ENCODE data around the gene POMZP3. TPM values are rescaled to one million over a fixed set of nuclear protein-coding genes. Genes with fewer than 3 reads are reported as not detected.
A peak's percentile ranks its signal among the peaks of the same experiment; 100 is the strongest.
"Not testable (repeated sequence)": the region's sequence is repeated elsewhere in the genome, so short reads cannot be mapped to it uniquely, and the experiment has no call there.

The POMZP3 gene
- total RNA-seq, 1 donor from 2014 or later = 9.0 TPM

DNA sequence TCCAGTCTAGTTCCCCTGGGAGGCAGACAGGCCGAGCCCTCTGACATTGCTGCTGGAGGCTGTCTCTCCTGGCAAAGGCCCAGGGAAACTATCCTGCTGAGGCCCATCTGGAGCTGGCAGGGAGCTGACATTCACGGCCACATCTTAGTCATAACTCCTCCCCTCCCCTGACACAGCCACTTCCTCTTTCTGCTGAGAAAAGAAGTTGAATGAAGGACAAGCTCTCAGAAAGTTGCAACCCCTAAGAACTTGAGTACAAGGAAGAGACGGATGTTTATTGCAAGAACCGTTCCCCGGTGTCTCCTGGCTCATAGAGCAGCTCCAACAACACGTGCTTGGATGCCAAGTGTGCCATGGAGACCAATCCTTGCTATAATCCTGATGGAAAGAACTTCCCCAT, 21.1 kb downstream of the POMZP3 start:
- H3K27me3 Mint-ChIP-seq (ENCODE audit: low read depth); H3K9me3 Mint-ChIP-seq; intact Hi-C loops (cut with micrococcal nuclease); H3K4me3 Mint-ChIP-seq (ENCODE audit: low read depth); H3K36me3 Mint-ChIP-seq (ENCODE audit: low read depth): not testable (repeated sequence)
- Mint-ChIP-seq H3K4me1 (ENCODE audit: low read depth) (peaks cover 11% of the 10 kb centered on the region), H3K27ac (peak overlapping the region; percentile 76)
- DNase-seq (ENCODE audit: low spot score) = peak; percentile 56

DNA sequence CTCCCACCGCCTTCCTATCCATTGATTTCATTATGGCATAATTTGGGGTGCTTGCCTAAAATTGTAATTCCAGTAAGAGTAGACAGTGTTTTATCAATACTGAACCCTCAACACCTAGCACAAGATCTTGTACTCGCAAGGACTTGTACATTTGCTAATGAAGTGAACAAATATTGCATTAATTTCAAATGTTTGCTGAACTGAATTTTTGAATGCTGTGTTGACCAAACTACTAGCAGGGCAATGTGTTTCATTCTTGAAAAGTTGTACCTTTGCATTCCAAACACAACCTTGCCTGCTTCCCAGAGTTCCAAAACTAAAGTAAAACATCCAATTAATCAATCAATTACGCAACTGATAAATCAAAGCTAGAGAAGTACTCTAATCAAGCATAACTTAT, 26.4 kb downstream of the POMZP3 start:
- intact Hi-C loops (cut with micrococcal nuclease); H3K36me3 Mint-ChIP-seq (ENCODE audit: low read depth); H3K27me3 Mint-ChIP-seq (ENCODE audit: low read depth); DNase-seq (ENCODE audit: low spot score); H3K4me3 Mint-ChIP-seq (ENCODE audit: low read depth); H3K9me3 Mint-ChIP-seq: not testable (repeated sequence)
- H3K4me1 Mint-ChIP-seq (ENCODE audit: low read depth) = peaks cover 43% of the 10 kb centered on the region
- H3K27ac Mint-ChIP-seq = peak overlapping the region; percentile 33

DNA sequence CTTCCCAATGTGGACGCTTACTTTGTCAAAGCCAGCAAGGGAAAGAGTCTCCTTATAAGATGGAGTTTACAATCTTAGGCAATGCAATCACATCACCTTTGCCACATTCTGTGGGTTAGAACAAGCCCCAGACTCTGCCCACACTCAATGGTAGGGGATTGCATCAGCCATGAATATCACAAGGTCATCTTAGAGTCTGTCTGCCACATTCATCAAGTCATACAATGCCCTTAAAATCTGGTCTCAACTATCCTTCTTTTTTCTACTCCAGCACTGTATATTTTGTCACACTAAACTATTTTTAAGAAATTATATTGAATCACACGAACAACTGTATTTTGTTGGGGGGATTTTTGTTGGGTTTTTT, 27.0 kb downstream of the POMZP3 start:
- peaks cover 48% of the 10 kb centered on the region for H3K4me1 Mint-ChIP-seq (ENCODE audit: low read depth)
- peak overlapping the region; percentile 33 for H3K27ac Mint-ChIP-seq
- H3K4me3 Mint-ChIP-seq (ENCODE audit: low read depth); H3K9me3 Mint-ChIP-seq; DNase-seq (ENCODE audit: low spot score); H3K36me3 Mint-ChIP-seq (ENCODE audit: low read depth); intact Hi-C loops (cut with micrococcal nuclease); H3K27me3 Mint-ChIP-seq (ENCODE audit: low read depth): not testable (repeated sequence)

DNA sequence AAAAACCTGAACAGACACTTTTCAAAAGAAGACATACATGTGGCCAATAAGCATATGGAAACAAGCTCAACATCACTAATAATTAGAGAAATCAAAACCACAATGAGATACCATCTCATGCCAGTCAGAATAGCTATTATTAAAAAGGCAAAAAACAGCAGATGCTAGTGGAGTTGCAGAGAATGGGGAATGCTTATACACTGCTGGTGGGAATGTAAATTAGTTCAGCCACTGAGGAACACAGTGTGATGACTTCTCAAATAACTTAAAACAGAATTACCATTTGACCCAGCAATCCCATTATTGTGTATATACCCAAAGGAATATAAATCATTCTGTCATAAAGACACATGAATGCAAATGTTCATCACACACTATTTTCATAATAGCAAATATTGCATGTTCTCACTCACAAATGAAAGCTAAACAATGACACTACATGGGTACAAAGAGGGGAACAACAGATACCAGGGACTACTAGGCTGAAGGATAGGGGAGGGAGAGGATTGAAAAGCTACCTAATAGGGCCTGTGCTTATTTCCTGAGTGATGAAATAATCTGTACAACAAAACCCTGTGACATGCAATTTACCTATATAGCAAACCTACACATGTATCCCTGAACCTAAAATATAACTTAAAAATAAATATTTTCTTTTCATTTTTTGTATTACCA, 28.4 kb downstream of the POMZP3 start:
- Mint-ChIP-seq H3K4me1 (ENCODE audit: low read depth) (peaks cover 50% of the 10 kb centered on the region), H3K36me3 (ENCODE audit: low read depth) (peaks cover 14% of the 10 kb centered on the region)
- H3K9me3 Mint-ChIP-seq; intact Hi-C loops (cut with micrococcal nuclease); H3K27me3 Mint-ChIP-seq (ENCODE audit: low read depth); H3K27ac Mint-ChIP-seq; H3K4me3 Mint-ChIP-seq (ENCODE audit: low read depth); DNase-seq (ENCODE audit: low spot score): not testable (repeated sequence)

DNA sequence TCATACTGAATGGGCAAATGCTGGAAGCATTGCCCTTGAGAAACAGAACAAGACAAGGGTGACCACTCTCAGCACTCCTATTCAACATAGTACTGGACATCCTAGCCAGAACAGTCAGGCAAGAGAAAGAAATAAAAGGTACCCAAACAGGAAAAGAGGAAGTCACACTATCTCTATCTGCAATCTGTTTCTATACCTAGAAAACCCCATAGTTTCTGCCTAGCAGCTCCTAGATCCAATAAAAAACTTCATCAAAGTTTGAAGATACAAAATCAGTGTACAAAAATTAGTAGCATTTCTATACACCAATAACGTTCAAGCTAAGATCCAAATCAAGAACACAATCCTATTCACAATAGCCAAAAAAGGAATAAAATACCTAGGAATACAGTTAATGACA, 29.8 kb downstream of the POMZP3 start:
- H3K27me3 Mint-ChIP-seq (ENCODE audit: low read depth); intact Hi-C loops (cut with micrococcal nuclease); H3K4me3 Mint-ChIP-seq (ENCODE audit: low read depth); H3K9me3 Mint-ChIP-seq; DNase-seq (ENCODE audit: low spot score); H3K27ac Mint-ChIP-seq: not testable (repeated sequence)
- H3K4me1 Mint-ChIP-seq (ENCODE audit: low read depth) = peaks cover 50% of the 10 kb centered on the region
- H3K36me3 Mint-ChIP-seq (ENCODE audit: low read depth) = peaks cover 24% of the 10 kb centered on the region

DNA sequence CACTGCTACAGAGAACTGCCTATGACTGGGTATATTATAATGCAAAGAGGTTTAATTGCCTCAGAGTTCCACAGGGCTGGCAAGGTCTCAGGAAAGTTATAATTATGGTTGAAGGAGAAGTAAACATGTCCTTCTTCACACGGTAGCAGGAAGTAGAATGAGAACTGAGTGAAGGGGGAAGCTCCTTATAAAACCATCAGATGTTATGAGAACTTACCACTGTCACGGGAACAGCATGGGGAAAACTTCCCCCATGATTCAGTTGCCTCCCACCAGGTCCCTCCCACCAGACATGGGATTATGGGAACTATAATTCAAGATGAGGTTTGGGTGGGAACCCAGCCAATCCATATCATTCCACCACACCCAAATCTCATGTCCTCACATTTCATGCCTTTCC, 34.4 kb downstream of the POMZP3 start:
- H3K4me3 Mint-ChIP-seq (ENCODE audit: low read depth); intact Hi-C loops (cut with micrococcal nuclease); H3K27ac Mint-ChIP-seq; H3K9me3 Mint-ChIP-seq; DNase-seq (ENCODE audit: low spot score); H3K27me3 Mint-ChIP-seq (ENCODE audit: low read depth): not testable (repeated sequence)
- Mint-ChIP-seq H3K4me1 (ENCODE audit: low read depth) (peaks cover 44% of the 10 kb centered on the region), H3K36me3 (ENCODE audit: low read depth) (peaks cover 39% of the 10 kb centered on the region)

DNA sequence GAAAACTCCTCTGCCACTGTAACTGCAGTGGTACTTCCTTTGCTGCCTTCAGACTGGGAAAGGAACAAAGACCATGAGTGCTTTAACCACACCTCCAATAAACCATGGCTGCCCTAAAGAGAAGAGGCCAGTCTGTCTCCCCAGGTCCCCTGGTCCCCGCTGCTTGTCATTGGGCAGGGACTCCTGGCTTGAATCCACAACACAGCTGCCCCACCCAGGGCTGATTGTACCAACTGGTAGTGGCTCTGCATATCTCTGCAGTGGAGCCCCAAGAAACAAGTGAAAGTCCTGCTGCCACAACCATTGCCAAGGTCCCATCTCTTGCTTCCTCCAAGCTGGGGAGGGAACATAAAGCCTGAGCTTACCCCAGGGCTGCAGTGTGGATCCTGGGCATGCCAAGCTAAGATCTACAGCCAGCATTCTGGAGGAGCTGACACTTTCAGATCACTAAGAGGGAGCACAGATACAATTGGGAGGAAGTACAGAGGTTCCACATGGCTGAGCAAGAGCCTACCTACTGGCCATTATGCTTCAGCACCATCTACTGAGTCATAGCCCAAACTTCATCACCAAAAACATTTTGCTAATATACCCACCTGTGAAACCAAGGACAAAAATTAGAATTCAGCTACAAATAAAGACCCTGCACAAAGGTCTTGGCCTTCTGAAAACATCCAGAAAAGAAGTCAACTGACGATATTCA, 35.3 kb downstream of the POMZP3 start:
- H3K27ac Mint-ChIP-seq; H3K27me3 Mint-ChIP-seq (ENCODE audit: low read depth); DNase-seq (ENCODE audit: low spot score); H3K4me3 Mint-ChIP-seq (ENCODE audit: low read depth); intact Hi-C loops (cut with micrococcal nuclease); H3K9me3 Mint-ChIP-seq: not testable (repeated sequence)
- Mint-ChIP-seq H3K36me3 (ENCODE audit: low read depth) (peaks cover 39% of the 10 kb centered on the region), H3K4me1 (ENCODE audit: low read depth) (peaks cover 43% of the 10 kb centered on the region)

DNA sequence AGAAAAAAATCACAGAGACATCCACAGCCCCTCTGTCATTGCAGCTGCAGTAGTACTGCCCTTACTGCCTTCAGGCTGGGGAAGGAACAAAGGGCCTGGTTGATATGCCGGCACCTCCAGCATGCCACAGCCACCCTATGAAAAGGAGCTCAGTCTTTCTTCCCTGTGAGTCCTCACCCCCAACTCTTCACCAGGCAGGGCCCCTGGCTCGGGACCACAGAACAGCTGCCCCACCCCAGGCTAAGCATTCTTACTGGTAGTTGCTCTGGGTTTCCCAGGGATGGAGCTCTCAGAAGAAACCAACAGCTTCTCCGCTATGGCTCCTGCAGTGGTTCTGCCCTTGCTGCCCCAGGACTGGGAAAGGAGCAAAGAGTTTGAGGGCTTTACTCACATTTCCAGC, 36.0 kb downstream of the POMZP3 start:
- not testable (repeated sequence) for H3K9me3 Mint-ChIP-seq

DNA sequence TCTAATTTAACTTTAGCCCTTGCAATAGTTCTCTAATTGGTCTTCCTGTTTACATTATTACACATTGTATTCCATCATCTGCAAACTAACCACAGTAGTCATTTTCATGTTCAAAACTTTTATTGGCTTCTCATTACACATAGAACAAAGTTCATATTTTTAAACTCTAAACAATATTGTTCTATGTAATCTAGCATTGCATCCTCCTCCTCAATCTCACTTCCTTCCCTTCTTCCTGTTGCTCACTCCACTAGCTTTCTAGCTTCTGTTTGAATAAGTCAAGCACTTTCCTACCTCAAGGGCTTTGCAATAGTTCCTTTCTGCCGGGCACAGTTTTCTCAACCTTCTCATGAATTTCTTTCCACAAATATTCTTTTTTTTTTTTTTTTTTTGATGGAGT, 38.5 kb downstream of the POMZP3 start:
- intact Hi-C loops (cut with micrococcal nuclease); H3K27me3 Mint-ChIP-seq (ENCODE audit: low read depth); H3K9me3 Mint-ChIP-seq; DNase-seq (ENCODE audit: low spot score): not testable (repeated sequence)
- Mint-ChIP-seq H3K36me3 (ENCODE audit: low read depth) (peaks cover 33% of the 10 kb centered on the region), H3K4me3 (ENCODE audit: low read depth) (peak overlapping the region; percentile 39), H3K4me1 (ENCODE audit: low read depth) (peaks cover 42% of the 10 kb centered on the region), H3K27ac (peak overlapping the region; percentile 75)

More for the DNA sequence above, 36.0 kb downstream of the POMZP3 start:
- intact Hi-C loops (cut with micrococcal nuclease); H3K27ac Mint-ChIP-seq; H3K27me3 Mint-ChIP-seq (ENCODE audit: low read depth); DNase-seq (ENCODE audit: low spot score); H3K4me3 Mint-ChIP-seq (ENCODE audit: low read depth): not testable (repeated sequence)
- Mint-ChIP-seq H3K4me1 (ENCODE audit: low read depth) (peaks cover 40% of the 10 kb centered on the region), H3K36me3 (ENCODE audit: low read depth) (peaks cover 38% of the 10 kb centered on the region)

DNA sequence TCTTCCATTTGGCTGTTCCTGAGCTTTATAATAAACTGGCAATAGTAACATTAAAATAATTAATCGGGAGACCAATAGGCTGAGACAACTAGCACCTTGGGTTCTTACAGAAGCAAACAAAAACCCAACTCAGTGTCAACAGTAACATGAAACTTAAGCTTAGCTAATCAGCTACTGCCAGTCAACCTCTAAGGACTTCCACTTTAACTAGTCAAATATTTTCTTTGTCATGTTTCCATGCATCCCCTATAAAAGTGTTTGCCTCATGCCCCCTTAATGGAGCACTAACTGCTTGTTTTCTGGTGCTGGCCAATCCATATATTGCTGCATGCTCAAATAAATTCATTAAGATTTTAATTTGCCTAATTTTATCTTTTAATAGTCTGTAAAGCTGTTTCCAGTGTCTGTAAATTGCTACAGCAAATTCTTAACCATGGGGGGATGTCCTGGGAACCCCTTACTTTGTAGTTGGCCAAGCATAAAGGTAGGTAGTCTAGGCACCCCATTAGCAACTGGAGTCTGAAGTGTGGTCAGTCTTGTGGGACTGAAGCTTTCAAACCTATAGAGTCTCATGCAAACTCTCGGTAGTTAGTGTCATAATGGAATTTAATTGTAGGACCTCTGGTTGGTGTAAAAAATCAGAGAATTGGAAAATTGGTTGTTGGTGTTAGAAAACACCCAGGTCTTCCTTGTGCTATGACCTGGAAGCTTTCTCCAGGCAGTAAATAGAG, 40.3 kb downstream of the POMZP3 start:
- Mint-ChIP-seq H3K36me3 (ENCODE audit: low read depth) (peaks cover 24% of the 10 kb centered on the region), H3K27ac (peak overlapping the region; percentile 47), H3K4me1 (ENCODE audit: low read depth) (peaks cover 49% of the 10 kb centered on the region)
- H3K4me3 Mint-ChIP-seq (ENCODE audit: low read depth); intact Hi-C loops (cut with micrococcal nuclease); H3K9me3 Mint-ChIP-seq; DNase-seq (ENCODE audit: low spot score); H3K27me3 Mint-ChIP-seq (ENCODE audit: low read depth): not testable (repeated sequence)

DNA sequence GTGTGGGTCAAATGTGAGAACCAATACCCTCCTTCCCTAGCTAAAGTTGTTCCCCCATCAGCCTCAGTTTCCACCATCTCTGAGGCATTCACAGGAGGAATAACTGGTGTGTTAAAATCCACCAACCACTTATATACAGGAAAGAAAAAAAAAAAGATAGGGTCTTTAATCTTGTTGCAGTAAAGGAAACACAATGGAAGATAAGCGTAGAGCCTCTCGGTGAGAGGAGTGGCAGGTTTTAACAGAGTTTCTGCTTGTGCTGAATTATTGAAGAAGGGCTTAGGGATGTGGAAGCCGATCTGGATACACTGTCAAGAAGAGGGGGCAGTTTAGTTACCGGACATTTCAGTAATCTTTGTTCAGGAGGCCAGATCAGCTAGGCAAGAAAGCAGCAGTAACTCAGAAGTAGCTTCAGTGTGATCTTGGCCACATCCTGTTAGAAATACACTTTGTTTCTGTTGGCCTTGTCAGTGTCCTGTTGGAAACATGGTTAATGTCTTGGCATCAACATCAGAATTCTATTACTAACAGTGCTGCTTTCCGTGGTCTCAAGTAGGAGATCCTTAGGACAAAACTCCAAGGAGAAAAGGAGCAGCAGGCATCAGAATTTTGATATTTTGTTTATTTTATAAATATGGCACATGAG, 43.3 kb downstream of the POMZP3 start:
- Mint-ChIP-seq H3K27ac (peak overlapping the region; percentile 78), H3K4me3 (ENCODE audit: low read depth) (peak overlapping the region; percentile 51), H3K36me3 (ENCODE audit: low read depth) (peaks cover 18% of the 10 kb centered on the region), H3K4me1 (ENCODE audit: low read depth) (peaks cover 43% of the 10 kb centered on the region)
- DNase-seq (ENCODE audit: low spot score); H3K9me3 Mint-ChIP-seq; H3K27me3 Mint-ChIP-seq (ENCODE audit: low read depth); intact Hi-C loops (cut with micrococcal nuclease): not testable (repeated sequence)

DNA sequence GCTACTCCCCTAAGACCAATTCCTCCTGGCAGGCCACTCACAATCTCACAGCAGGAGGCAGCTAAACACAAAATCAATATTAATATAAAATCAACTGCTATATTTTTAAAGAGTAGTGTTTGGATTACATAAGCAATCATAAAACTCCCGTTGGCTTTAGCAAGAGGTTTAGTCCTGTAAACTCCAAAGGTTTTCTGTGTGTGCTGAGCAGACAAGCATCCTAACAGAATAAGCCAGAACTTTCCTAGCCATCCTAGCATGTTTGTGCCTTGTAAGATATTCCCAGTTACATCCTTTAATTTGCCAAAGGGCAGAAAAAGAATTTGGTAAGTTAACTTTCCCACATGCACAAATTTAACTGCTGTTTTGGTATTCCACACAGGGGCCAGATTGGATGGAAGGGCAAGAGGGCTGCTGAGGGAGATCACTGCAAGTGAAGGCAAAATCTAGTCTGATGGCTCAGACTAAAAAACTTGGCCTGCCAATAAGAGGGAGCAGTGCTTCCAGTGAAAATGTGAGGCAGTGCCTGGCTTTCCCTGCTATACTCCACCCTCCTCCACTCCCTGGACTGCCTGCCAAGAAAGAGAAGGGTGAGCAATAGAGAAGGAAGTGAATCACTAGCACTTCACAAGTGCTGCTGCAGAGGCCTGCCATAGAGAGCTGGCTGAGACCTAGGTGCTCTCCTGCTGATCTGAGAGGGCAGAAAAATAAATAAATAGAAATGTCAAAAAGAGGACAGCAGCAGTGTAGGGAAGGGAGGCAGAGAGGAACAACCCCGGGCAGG, 44.0 kb downstream of the POMZP3 start:
- Mint-ChIP-seq H3K27ac (peak overlapping the region; percentile 78), H3K36me3 (ENCODE audit: low read depth) (peaks cover 14% of the 10 kb centered on the region), H3K4me1 (ENCODE audit: low read depth) (peaks cover 38% of the 10 kb centered on the region), H3K4me3 (ENCODE audit: low read depth) (peak overlapping the region; percentile 51)
- H3K27me3 Mint-ChIP-seq (ENCODE audit: low read depth); H3K9me3 Mint-ChIP-seq; intact Hi-C loops (cut with micrococcal nuclease); DNase-seq (ENCODE audit: low spot score): not testable (repeated sequence)
